HCT116 (cell line): Measurements from ENCODE around the gene GALNT11. TPM values are rescaled to one million over a fixed set of nuclear protein-coding genes. Genes with fewer than 3 reads are reported as not detected.
"Not testable (repeated sequence)": the region's sequence is repeated elsewhere in the genome, so short reads cannot be mapped to it uniquely, and the experiment has no call there.

ENCODE experiments used
- ATAC-seq: fragments of 200-7000 bp; cut with Tn5 transposase; 2 replicates; pipeline ENCODE4 v1.9.1; 2020; ENCODE audit warnings: mild to moderate bottlenecking, moderate library complexity
- BruUV-seq: library from RNA; stranded (reverse); fragments of 400-500 nt; replicated peaks from 2 replicates; lab custom pipeline; 2021; lab: Mats Ljungman, UMichigan
- CTCF ChIA-PET: fragments of 300-600 bp; sonication (Branson Sonifier 250); formaldehyde crosslinking; loops from one replicate; lab custom pipeline; 2021; ENCODE audit warnings: antibody characterized with exemption; lab: Charles Lee
- POLR2A ChIA-PET: fragments of 300-600, 350-600 bp; sonication (Branson Sonifier 250); formaldehyde crosslinking; loops from one replicate; lab custom pipeline; 2021; ENCODE audit warnings: antibody characterized with exemption; lab: Charles Lee
- RAD21 ChIA-PET, 2 experiments: fragments of 300-600 bp; sonication (Branson Sonifier 250); formaldehyde crosslinking; loops; one replicate each; lab custom pipeline; 2023; ENCODE audit warnings: low total read pairs in 2 of 2; ENCODE audit not compliant: uncharacterized antibody in 2 of 2, unreplicated experiment in 2 of 2, low non-redundant PET in 1 of 2; lab: Charles Lee
- DNase-seq: peaks from one replicate; pipeline ENCODE4 v3.0.0-alpha.2; 2010; ENCODE audit warnings: low read depth, low spot score
- H2AFZ ChIP-seq: fragments of 200-600 bp; shearing (Covaris generic), sonication (generic); 2 replicates; pipeline ENCODE4 v1.6.1; 2017; ENCODE audit warnings: low read depth, mixed run types, mixed read lengths, antibody characterized with exemption, low read length; ENCODE audit not compliant: poor library complexity, severe bottlenecking
- H3K27ac ChIP-seq: 2 replicates; pipeline ENCODE4 v1.5.1; 2012; ENCODE audit warnings: low read depth, low read length
- H3K27me3 ChIP-seq: fragments of 200-600 bp; sonication (generic); 2 replicates; pipeline ENCODE4 v1.6.1; 2016; ENCODE audit warnings: mixed run types, low read length, mixed read lengths; ENCODE audit not compliant: insufficient read depth
- H3K36me3 ChIP-seq, 2 experiments: fragments of 200-500 bp in 1 of 2; fragments of 200-600 bp in 1 of 2; sonication (Bioruptor generic) in 1 of 2; sonication (generic) in 1 of 2; 2 replicates each; pipeline versions ENCODE4 v1.5.1 to v1.6.1; 2014 to 2016; ENCODE audit warnings: low read length in 2 of 2, inconsistent platforms in 1 of 2, mixed read lengths in 1 of 2, mixed run types in 1 of 2; ENCODE audit not compliant: insufficient read depth in 2 of 2, control insufficient read depth in 1 of 2
- H3K4me1 ChIP-seq, 2 experiments: fragments of 200-600 bp in 1 of 2; sonication (generic) in 1 of 2; 2 replicates each; pipeline versions ENCODE4 v1.5.1 to v1.6.1; 2012 to 2017; ENCODE audit warnings: low read length in 2 of 2, inconsistent platforms in 1 of 2, mild to moderate bottlenecking in 1 of 2, mixed read lengths in 1 of 2, mixed run types in 1 of 2, moderate library complexity in 1 of 2; ENCODE audit not compliant: insufficient read depth in 2 of 2, control insufficient read depth in 1 of 2
- H3K4me2 ChIP-seq: fragments of 200-600 bp; sonication (generic); 2 replicates; pipeline ENCODE4 v1.6.1; 2017; ENCODE audit warnings: mixed run types, low read length, mixed read lengths
- H3K4me3 ChIP-seq, 2 experiments: fragments of 200-600 bp in 1 of 2; sonication (generic) in 1 of 2; replicated peaks in 1 of 2; 2 replicates each; pipeline ENCODE4 v1.5.1; 2011 to 2016; ENCODE audit warnings: low read length in 2 of 2, control low read depth in 1 of 2, low read depth in 1 of 2, mild to moderate bottlenecking in 1 of 2, mixed read lengths in 1 of 2, mixed run types in 1 of 2
- H3K79me2 ChIP-seq: fragments of 200-600 bp; sonication (generic); 2 replicates; pipeline ENCODE4 v1.6.1; 2017; ENCODE audit warnings: mild to moderate bottlenecking, mixed run types, low read length, moderate library complexity, mixed read lengths; ENCODE audit not compliant: insufficient read depth
- H3K9ac ChIP-seq: fragments of 200-600 bp; sonication (generic); 2 replicates; pipeline ENCODE4 v1.6.1; 2016; ENCODE audit warnings: low read length, mixed read lengths
- H3K9me2 ChIP-seq: fragments of 200-600 bp; sonication (generic), shearing (Covaris generic); 2 replicates; pipeline ENCODE4 v1.6.1; 2017; ENCODE audit warnings: mixed run types, mild to moderate bottlenecking, moderate library complexity; ENCODE audit not compliant: insufficient read depth
- H3K9me3 ChIP-seq, 2 experiments: fragments of 200-500 bp in 1 of 2; fragments of 200-600 bp in 1 of 2; sonication (Bioruptor generic) in 1 of 2; sonication (generic) in 1 of 2; 2 replicates each; pipeline ENCODE4 v1.6.1; 2014 to 2017; ENCODE audit warnings: low read length in 2 of 2, mixed read lengths in 2 of 2, inconsistent platforms in 1 of 2, low read depth in 1 of 2, mild to moderate bottlenecking in 1 of 2, mixed run types in 1 of 2, moderate library complexity in 1 of 2; ENCODE audit not compliant: control insufficient read depth in 1 of 2, insufficient read depth in 1 of 2
- H4K20me1 ChIP-seq: fragments of 200-600 bp; sonication (generic), shearing (Covaris generic); 2 replicates; pipeline ENCODE4 v1.6.1; 2017; ENCODE audit warnings: mixed run types, mild to moderate bottlenecking, moderate library complexity; ENCODE audit not compliant: insufficient read depth
- CBX3 ChIP-seq: IDR thresholded peaks from 2 replicates; pipeline ENCODE4 v1.6.1; 2012; ENCODE audit warnings: low read depth
- CEBPB ChIP-seq: IDR thresholded peaks from 2 replicates; pipeline ENCODE4 v1.6.1; 2012; ENCODE audit warnings: low read depth
- EGR1 ChIP-seq: IDR thresholded peaks from 2 replicates; pipeline ENCODE4 v1.6.1; 2012; ENCODE audit warnings: low read depth
- EZH2 ChIP-seq: fragments of 200-600 bp; sonication (generic); IDR thresholded peaks from 2 replicates; pipeline ENCODE4 v1.6.1; 2017; ENCODE audit warnings: antibody characterized with exemption, mixed run types
- MAX ChIP-seq: IDR thresholded peaks from 2 replicates; pipeline ENCODE4 v1.6.1; 2012
- POLR2A ChIP-seq: IDR thresholded peaks from 2 replicates; pipeline ENCODE4 v1.7.0; 2011; ENCODE audit warnings: borderline replicate concordance; ENCODE audit not compliant: insufficient read depth, insufficient read length; ENCODE audit errors: extremely low read depth
- RAD21 ChIP-seq: IDR thresholded peaks from 2 replicates; pipeline ENCODE4 v1.6.1; 2012; ENCODE audit warnings: low read depth, mild to moderate bottlenecking
- TCF7L2 ChIP-seq: IDR thresholded peaks from 2 replicates; pipeline ENCODE4 v1.7.0; 2011; ENCODE audit warnings: borderline replicate concordance, inconsistent platforms; ENCODE audit not compliant: insufficient read depth, insufficient read length; ENCODE audit errors: extremely low read depth
- ZBTB33 ChIP-seq: IDR thresholded peaks from 2 replicates; pipeline ENCODE4 v1.6.1; 2011; ENCODE audit warnings: mild to moderate bottlenecking, low read length, moderate library complexity; ENCODE audit not compliant: insufficient replicate concordance; ENCODE audit errors: extremely low read depth
- ZFX ChIP-seq: fragments of 450-650 bp; IDR thresholded peaks from 2 replicates; pipeline ENCODE4 v1.6.1; 2017
- intact Hi-C: fragments of 100-400 bp; cut with micrococcal nuclease; formaldehyde crosslinking; loops from 2 replicates; pipeline ENCODE4 v1.10.0; 2022
- total RNA-seq: library from RNA; stranded (reverse); gene quantifications from one replicate; pipeline ENCODE4 v1.2.1, GENCODE V29; 2021; ENCODE audit not compliant: unreplicated experiment

The GALNT11 gene
- total RNA-seq, 1 experiment from 2014 or later, result 28.9 TPM

- H3K9me3 ChIP-seq, result no peaks in the 10 kb centered on the region
- H3K79me2 ChIP-seq, result no peaks in the 10 kb centered on the region
- H3K27me3 ChIP-seq, result no peaks in the 10 kb centered on the region
- H3K4me2 ChIP-seq, result no peak overlapping the region
- no peaks in the 10 kb centered on the region for H3K9me2 ChIP-seq
- CTCF ChIA-PET, result interaction anchor here (1.1 kb wide), 1 partner anchor 29 kb away, joined by 3 read pairs; no protein-coding TSS in a partner anchor
- TF ChIP-seq EZH2 (no peak), ZFX (no peak), TCF7L2 (no peak), CBX3 (no peak), CEBPB (no peak), ZBTB33 (no peak), RAD21 (no peak), EGR1 (no peak), MAX (no peak), POLR2A (no peak)
- ATAC-seq (no peak), DNase-seq (no peak)
- no peaks in the 10 kb centered on the region for H3K36me3 ChIP-seq
- no peaks in the 10 kb centered on the region for H3K4me1 ChIP-seq
- H4K20me1 ChIP-seq, result no peaks in the 10 kb centered on the region
- no peak overlapping the region for H3K4me3 ChIP-seq
- no peak overlapping the region for H3K27ac ChIP-seq
- H3K9ac ChIP-seq, result no peak overlapping the region
- RAD21 ChIA-PET, result no interaction called here
- intact Hi-C loops, result no loop called here
- no peak overlapping the region for H2AFZ ChIP-seq
- POLR2A ChIA-PET, result no interaction called here
- BruUV-seq, result no TSS peak
Observed at GRCh38 chr7:152016947-152017346, 8.5 kb upstream of the GALNT11 start.

- H3K9ac ChIP-seq, H3K9me3 ChIP-seq, POLR2A ChIA-PET, H3K9me2 ChIP-seq, H3K4me2 ChIP-seq, intact Hi-C loops, H3K79me2 ChIP-seq, DNase-seq, H3K27me3 ChIP-seq, H3K36me3 ChIP-seq, H3K27ac ChIP-seq, ATAC-seq, BruUV-seq, H4K20me1 ChIP-seq, H3K4me3 ChIP-seq, H2AFZ ChIP-seq, RAD21 ChIA-PET, H3K4me1 ChIP-seq: not testable (repeated sequence)
- CTCF ChIA-PET, result interaction anchor here (1.1 kb wide), 1 partner anchor 30 kb away, joined by 3 read pairs; no protein-coding TSS in a partner anchor
Observed at GRCh38 chr7:152017683-152018082, 7.8 kb upstream of the GALNT11 start.

GRCh38 chr7:152021740-152022139 lies 3.7 kb upstream of the GALNT11 start:
- H3K9ac ChIP-seq, RAD21 ChIA-PET, H3K4me2 ChIP-seq, BruUV-seq, H3K36me3 ChIP-seq, ATAC-seq, H2AFZ ChIP-seq, H4K20me1 ChIP-seq, H3K27ac ChIP-seq, intact Hi-C loops, DNase-seq, H3K9me3 ChIP-seq, CTCF ChIA-PET, H3K9me2 ChIP-seq, POLR2A ChIA-PET, H3K27me3 ChIP-seq, H3K79me2 ChIP-seq, H3K4me3 ChIP-seq: not testable (repeated sequence)
- H3K4me1 ChIP-seq, result peaks cover 0 to 12% of the 10 kb centered on the region in 2 experiments; a peak in 3 of 4 replicates
